Measurements from ENCODE around the gene SGSM2.
A peak's percentile ranks its signal among the peaks of the same experiment; 100 is the strongest.

The SGSM2 gene

DNA sequence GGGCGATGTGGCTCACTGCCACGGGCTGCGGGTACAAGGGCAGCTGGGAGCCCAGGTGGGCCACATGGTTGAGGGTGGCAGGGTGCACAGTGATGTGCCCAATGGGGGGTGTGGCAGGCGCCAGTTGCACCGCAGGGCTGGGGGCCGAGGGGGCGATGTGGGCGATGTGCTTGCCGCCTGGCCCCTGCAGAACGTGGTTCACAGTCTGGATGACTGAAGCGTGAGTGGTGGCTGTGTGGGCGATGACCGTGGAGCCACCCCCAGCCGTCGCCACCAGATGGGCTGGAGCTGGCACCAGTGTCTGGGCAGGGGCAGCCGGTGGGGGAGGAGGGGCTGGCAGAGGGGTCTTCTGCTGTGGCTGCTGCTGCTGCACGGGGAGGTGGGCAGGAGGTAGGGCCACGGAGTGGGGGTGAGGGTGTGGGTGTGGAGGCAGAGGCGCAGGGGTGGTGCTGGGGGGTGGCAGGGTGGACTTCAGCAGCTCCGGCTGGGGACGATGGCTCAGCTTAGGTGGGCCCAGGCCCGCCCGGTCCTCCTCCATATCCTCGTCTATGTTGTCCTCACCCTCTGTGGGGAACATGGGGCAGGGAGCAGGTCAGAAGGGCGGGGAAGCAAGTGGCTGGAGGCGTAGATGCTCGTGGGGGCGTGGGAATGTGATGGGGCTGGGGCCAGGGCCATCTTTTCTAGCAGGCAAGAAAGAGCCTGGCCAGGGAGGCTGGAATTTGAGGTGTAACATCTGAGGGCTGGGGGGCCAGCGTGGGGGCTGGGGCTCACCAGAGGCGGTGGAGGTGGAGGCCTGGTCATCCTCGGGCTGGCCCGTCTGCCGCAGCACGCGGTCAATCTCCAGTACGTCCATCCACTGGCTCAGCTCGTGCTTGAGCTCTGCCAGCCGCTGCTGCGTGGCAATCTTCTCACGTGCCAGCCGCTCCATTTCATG, 50.1 kb downstream of the SGSM2 start:
- DNase-seq: no peak

DNA sequence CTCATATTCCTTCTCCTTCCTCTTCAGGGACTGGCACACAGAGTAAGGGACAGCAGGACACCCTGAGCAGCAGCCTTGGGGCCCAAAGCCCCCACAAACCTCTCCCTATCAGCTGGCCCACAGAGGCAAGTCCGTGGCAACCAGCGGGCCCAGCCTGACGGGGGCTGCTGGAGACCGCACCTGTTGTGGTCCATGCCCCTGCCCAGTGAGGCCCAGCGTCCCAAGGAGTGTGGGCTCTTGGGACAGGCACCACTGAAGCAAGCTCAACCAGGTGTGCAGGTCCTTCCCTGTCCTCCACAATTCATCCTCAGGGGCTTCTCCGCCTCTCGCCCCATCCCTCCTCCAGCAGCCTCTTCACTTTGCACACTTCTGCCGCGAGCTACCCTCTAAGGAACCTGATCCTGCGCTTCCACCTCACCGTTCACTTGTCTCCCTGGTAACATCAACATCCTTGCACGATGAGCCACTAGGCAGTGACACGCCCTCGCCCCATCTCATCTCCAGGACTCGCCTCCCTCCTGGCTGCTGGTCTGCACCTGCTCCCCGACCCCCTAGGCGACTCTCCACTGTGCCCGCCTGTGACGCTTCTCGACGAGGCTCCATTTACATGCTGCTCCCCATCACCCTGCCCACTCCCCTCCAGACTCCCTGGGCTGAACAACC, 50.9 kb downstream of the SGSM2 start:
- DNase-seq: no peak

DNA sequence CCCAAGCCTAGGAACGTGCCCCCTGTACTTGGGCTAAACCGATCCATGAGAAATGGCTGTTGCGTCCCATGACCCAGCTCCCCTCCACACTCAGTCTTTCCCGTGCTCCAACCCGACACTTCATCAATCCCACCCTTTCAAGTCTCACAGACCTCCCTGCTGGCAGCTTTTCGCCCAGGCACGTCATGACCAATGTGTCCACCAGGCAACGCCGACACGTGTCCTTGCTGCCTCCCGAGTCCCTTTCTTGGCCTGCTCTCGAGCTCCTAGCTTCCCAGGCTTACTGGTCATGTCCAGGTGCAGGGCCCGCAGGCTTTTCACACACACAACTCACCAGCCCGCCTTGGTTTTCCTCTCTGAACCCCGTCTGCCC, 51.4 kb downstream of the SGSM2 start:
- no peak for DNase-seq

DNA sequence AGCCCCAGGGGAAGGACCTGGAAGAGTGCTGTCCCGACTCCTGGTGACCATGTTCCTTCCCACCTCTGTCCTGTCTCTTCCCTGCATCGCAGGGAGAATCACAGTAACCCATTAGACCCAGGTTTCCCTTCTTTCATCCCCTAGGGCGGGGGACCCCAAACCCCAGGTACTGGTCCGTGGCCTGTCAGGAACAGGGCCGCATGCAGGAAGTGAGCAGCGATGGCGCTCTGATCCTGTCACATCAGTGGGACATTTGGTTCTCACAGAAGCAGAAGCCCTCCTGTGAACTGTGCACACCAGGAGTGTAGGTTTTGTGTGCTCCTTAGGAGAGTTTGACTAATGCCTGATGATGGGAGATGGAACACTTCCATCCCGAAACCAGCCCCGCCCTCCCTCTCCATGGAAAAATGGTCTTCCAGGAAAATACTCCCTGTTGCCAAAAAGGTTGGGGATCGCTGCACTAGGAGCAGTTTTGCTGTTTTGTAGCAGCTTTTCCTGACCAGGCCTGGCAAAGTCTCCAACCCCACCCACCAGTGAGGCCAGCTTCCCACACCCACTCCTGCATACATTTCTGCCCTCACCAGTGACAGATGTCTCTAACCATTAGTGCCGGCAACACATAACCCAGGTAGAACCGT, 53.0 kb downstream of the SGSM2 start:
- DNase-seq: no peak

DNA sequence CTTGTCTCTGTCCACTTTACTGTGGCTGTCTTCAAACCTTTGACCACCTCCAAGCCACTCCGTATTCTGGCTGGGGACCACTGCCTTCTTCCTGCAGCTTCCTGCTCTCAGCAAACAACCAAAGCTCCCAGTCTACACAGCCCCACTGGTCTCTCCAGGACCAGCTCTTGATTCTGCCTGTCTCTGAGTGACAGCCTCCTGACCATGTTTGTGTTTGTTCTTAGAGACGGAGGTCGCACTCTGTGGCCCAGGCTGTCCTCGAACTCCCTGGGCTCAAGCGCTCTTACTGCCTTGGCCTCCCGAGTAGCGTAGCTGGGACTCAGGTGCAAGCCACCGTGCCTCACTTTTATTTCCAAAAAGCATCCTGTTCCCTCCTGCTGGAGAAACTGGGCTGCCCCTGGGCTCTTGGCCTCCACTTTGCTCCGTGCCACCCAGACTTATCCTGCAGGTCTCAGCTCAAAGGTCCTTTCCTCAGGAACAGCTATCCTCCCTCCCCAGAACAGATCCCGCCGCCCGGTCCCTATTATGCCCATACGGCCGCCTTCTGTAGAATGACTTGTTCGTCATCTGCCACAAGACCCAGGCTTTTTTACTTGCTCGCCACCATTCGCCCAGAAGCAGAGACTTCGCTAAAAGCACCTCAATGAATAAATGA, 54.4 kb downstream of the SGSM2 start:
- no peak for DNase-seq

DNA sequence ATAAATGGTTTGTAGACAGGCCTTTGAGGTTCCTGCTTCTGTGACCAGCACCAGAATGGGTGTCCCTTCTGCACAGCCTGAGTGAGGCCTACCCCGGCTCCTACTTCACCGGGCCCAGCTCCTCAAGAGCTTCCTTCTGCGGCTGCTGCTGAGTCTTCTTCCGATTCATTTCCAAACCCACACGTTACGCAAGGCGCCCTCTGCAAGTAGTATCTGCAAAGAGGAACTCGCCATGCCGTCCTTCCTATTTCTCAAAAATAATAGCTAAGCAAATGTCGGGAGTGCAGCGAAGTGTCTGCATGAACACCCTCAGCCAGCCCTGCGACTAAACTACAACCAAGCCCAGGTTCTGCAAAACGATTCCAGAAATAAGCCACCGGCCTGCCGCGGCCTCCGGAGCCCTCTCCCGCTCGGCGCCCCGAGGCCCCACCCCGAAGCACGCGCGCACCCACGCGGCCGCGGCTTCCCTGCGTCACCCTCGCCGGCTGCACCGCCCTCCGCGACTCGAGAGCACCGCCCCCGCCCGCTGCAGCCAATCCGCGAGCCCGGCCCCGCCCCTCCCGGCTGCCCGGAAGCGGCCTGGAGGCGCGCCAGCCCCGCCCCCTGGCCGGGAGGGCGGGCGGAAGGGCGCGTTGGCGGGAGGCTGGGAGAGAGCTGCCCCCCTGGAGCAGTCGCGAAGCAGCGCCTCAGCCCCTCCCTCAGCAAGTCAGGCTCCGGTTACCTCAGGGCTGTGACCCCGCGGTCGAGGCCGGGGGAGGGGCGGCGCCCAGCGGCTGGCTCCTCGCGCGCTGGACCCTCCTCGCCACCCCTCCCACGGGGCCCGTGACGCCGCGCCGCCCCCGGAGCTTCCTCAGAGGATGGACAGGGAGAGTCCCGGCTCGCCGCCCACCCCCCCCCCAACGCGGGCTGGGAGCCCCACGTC, 55.2 kb downstream of the SGSM2 start:
- DNase-seq: peak; percentile 87

DNA sequence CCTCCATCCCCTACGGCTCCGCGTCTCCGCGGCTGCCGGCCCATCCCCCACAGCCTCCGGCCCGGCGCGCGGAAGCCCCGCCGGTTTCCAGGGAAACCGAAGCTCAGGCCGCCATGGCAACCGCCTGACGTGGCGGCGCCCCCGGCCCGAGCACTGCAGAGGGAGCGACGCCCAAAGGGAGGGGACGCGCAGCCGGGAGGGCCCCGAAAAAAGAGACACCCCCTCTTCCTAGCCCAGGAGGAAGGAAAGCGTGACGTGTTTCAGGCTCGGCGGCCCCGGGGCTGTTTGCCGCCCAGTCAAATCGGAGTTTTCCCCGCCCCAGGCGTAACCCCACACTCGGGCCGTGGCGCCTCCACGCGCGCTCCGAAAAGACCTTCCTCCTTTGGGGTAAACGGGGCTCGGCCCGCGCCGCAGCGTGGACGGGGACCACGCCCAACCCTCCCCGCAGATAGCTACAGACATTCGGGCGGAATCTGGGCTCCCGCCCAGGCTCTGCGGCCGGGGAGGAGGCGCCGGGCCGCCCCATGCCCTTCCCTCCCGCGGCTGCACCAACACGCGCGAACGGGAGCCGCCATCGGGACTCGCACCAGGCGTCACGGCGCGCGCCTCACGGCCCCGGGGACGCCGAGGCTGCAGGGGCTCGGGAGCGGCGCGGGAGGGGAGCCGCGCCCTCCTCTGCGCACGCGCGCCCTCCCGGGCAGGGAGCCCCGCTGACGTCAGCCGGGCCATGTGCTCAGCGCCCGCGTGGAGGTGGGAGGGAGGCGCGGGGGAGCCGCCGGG, 56.1 kb downstream of the SGSM2 start:
- DNase-seq: peak; percentile 86

DNA sequence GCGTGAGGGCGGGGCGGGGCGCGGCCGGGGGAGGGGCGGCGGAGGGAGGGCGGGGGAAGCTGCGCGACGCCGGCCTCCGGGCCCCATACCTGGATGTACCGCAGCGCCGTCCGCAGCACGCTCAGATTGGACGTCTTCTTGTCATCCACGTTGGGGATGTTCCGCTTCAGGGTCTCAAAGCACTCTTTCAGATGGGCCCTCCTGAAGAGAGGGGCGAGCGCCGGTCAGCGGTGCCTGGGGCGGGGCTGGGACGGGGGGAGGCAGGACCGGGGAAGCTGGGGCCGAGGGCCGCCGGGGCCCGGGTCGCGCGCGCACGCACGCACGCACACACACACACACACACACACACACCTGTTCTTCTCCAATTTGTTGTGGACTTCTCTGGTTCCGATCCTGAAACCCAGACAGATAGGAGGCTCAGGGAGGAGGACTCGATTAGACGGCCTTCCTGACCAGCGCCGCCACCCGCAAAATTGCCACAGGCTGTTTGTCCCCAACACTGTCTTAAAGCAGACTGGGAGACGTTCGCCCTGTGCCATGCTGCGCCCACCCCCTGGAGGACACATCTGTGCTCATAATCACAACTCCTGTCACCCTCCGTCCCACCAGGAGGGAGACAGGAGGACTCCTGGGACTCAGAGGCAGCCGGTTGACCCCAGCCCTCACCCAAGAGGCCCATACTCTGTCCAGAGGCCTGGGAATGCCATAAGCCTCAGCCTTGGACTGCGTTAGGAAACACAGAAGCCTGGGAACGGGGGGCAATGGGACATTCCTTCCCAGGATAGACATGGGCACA, 56.9 kb downstream of the SGSM2 start:
- DNase-seq: no peak

DNA sequence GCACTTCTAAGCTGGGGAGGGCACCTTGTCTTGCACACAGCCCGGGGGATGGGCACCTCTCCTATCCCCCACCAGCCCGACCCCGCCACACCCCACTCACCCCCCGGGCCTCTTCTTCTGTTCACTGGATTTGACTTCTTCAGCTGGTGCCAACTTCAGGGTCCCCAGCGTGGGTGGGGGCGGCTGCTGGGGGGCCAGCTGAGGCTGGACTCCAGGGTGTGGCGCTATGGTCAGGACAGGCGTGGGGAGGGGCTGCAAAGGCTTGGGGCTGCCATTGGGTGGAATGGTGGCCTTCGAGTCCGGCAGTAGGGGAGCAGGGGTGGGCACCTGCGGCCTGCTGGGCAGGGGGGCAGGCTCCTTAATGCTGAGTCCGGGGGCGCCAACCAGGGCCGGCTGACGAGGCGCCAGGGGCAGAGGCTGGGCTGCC, 57.5 kb downstream of the SGSM2 start:
- DNase-seq: no peak

DNA sequence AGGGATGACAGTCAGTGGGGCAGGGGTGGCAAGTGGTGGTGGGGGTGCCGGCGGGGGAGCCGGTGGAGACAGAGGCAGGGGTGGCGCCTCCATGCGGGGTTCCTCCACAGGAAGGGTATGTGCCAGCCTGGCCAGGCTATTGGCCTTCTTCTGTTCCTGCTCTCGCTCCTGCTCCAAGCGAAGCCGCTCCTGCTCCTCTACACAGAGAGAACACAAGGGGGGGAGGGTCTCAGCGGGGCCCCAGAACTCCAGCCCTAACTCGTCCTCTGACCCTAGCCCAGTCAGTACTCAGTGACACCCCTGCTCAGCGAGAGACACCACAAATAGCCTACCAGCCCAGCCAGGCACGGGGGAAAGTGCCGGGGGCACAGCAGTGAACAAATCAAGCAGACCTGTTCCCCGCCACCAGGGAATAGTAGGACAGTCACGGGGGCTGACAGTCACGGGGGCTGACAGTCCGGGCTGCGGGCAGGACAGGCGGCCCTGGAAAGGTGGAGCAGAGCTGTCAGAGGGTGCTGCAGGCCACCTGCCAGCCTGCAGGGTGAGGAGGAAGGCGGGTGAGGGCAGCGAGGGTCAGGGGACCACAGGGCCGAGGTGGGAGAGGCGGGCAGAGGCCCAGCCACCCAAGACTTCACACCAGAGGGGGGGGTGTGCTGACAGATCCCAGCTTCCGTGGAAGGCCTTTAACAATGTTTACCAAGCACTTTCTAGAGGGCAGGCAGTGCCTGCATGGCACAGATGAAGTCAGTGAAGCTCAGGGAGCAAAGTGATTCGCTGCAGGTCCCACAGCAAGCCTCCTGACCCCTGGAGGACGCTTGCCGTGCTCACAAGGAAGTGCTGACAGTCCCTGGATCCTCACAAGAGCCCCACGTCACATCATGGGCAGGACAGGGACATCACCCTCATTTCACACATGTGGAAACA, 58.2 kb downstream of the SGSM2 start:
- no peak for DNase-seq

DNA sequence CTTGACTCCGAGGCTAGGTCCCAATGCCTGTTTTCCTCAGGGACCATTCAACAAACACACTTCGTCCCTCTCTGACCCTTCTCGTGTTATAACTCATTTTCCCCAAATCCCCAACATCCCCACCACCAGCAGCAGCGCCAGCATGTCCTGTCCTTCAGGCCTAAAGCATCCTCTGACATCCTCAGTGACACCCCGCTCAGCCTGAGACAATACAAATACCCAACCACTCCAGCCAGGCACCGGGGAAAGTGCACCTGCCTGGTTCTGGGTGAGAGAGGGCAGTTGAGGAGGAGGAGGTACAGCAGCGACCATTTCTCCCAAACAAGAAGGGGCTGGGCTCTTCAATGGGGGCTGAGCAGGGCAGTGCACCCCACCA, 58.9 kb downstream of the SGSM2 start:
- DNase-seq: no peak

DNA sequence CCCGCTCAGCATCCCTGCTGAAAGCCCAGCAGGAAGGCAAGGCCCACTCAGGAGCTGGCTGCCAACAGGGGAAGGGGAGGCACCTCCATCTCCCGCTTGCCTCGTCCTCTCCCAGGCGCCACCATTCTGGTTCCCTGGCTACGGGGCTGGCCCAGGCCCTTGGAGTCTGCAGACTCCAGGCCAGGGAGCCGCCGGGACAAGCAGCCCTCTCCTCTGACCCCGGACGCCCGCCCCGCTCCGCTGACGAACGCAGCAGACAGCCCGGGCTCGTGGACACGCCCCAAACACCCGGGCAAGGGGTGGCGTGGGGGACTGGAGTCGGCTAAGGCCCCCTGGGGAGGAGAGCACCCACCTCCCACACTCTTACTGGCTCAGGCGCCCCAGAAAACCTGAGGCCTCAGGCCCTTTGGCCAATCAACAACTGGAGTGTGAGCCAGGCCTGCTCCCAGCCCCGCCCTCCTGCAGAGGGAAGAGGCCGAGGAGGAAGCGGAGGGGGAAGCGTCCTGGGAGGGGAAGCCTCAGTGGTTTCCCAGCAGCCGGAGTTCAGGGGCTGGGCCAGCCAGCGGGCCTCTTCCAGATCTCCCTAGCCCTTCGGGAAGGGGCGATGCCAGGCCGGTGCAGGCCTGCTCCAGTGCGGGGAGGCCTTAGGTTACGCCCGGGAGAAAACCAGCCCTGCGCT, 59.4 kb downstream of the SGSM2 start:
- DNase-seq: peak; percentile 80

DNA sequence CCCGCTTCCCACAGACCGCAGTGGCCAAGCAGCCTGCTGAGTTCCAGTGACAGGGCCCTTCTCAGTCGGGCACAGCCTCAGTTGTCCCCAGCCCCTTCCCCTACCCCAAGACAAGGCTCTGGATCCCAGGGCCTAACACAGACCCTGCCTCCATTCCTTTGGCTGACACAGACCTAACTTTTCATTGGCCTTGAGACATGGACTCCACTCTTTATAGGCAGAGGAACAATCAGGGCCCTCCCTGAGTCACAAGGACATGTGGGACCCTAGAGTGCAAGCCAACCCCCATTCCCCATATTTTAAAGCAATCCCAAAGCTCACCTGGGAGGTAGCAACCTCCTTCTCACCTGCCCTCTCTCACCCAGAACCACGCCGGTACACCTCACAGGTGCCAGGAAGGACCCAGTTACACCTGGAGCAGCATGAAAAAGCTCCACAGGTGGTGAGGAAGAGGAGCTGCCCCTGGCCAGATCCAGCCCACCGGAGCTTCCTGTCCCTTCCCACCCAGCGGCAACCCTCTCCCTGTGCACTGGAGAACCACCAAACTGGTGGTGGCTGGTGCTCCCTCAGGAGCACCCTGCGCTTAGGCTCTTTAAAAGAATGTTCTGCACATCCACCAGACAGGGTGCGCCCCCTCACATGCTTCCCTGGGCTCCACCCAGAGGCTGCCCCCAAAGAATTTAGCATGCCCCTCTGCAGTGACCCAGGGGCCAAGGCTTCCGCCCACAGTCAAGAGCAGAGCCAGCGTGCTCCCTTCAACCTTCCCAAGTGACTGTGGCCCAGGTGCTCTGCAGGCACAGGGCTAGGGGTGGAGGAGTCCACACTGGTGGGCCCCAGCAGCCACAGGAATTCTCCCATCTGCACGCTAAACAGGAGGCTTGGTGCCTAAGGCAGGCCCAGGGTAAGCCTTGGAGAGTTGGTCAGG, 60.2 kb downstream of the SGSM2 start:
- no peak for DNase-seq

DNA sequence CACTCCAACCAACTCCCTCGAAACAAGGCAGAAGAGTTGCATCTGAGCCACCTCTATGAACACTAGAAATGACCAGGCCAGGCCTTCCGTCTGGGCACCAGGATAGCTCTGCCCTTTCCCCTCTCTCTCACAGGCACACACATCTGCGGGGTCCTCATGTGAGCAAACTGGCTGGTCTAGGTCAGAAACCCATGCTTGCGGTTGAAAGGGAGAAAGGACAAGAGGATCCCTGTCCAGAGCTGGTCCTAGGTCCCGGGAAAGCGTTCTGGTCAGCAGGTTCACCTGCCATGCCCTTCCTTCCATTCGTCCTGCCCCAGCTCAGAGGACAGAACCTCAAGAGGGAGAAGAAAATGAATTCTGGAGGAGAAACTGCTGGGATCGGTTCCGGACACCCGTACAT, 60.9 kb downstream of the SGSM2 start:
- no peak for DNase-seq

DNA sequence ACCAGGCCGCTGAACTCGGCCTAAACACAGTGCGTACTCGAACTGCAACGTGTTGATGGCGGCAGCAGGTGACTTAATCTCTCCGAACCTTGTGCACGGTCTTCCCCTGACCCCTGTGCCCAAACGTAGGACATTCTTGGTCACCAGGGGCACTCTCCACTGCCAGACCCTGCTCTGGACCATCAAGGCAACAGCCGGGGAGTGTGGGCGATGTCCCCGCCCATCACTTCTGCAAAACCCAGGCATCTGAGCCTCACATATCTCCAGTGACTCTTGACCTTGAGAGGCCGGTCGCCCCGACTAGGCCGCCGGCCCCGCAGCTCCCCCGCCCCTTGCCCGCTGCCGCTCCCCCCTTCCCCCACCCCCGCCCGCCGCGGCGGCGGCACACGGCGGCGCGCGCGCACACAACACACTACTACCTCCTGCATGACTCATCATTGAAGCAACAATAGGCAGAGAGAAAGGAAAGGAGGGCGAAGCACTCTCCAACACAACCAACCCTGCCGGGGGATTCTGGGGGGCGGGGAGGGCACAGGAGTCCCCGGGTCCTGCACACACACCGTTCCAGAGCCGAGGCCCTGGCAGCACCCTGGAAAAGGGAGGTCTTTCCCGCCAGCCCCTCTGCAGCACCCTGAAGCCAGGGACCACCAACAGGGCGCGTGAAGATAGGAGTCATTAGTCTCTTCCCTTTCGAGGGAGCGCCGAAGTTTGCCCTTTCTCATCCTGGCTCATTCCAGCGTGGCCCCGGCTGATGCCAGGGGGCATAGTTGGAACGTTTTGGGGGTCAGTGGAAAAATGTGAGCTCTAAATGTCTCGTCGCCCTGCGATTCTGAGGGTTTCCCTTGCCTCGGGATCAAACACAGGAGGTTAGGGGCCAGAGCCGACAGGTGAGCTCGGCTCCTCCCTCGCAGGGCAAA, 61.6 kb downstream of the SGSM2 start:
- DNase-seq: no peak
